GM12892 (cell line): Measurements from ENCODE around the gene CCNT1.
"Not testable (repeated sequence)": the region's sequence is repeated elsewhere in the genome, so short reads cannot be mapped to it uniquely, and the experiment has no call there.

Source experiments
- DNase-seq: peaks from one replicate; pipeline ENCODE4 v3.0.0; 2011; ENCODE audit not compliant: insufficient read length
- FAIRE-seq: peaks from 2 replicates; lab custom pipeline; 2011; peaks lifted over from hg19 to GRCh38; lab: Jason Lieb, UNC
- POLR2A ChIP-seq: IDR thresholded peaks from 2 replicates; pipeline ENCODE4 v1.6.1; 2011; ENCODE audit warnings: low read depth, low read length, control low read depth
- POLR2AphosphoS5 ChIP-seq: IDR thresholded peaks from 2 replicates; pipeline ENCODE4 v1.6.1; 2011; ENCODE audit warnings: low read depth, low read length, control low read depth
- TAF1 ChIP-seq: IDR thresholded peaks from 2 replicates; pipeline ENCODE4 v1.6.1; 2011; ENCODE audit warnings: low read depth, mild to moderate bottlenecking, control low read depth, low read length, borderline replicate concordance

Gene CCNT1

GRCh38 chr12:48686615-48687334 is 29.7 kb downstream of the CCNT1 start:
- FAIRE-seq (no peak), DNase-seq (no peak)
- TF ChIP-seq TAF1 (no peak), POLR2A (no peak), POLR2AphosphoS5 (no peak)

GRCh38 chr12:48686037-48686595 is 30.4 kb downstream of the CCNT1 start:
- no peak for FAIRE-seq
- TF ChIP-seq POLR2A, result no peak
- no peak for TF ChIP-seq POLR2AphosphoS5
- no peak for TF ChIP-seq TAF1
- DNase-seq, result no peak

- TF ChIP-seq POLR2AphosphoS5, result no peak
- TF ChIP-seq TAF1, result no peak
- FAIRE-seq (no peak), DNase-seq (no peak)
Measured at GRCh38 chr12:48683534-48683933, 33.0 kb downstream of the CCNT1 start.

- DNase-seq, result no peak
- FAIRE-seq, result no peak
- TF ChIP-seq POLR2A (no peak), POLR2AphosphoS5 (no peak), TAF1 (no peak)
Measured at GRCh38 chr12:48682927-48683326, 33.6 kb downstream of the CCNT1 start.

GRCh38 chr12:48682533-48682905 is 34.0 kb downstream of the CCNT1 start:
- not testable (repeated sequence) for DNase-seq, FAIRE-seq

GRCh38 chr12:48681710-48682532 is 34.6 kb downstream of the CCNT1 start, which contains the start of gene KANSL2:
Gene KANSL2, minus strand, starts transcription at chr12:48682238. Its CDS starts 606 bp downstream, at chr12:48681632.
- peak; percentile 99 for TF ChIP-seq TAF1
- TF ChIP-seq POLR2A, result peak; percentile 99
- peak; percentile 100 for TF ChIP-seq POLR2AphosphoS5
- DNase-seq, result peak; percentile 93
- peak; percentile 96 for FAIRE-seq

GRCh38 chr12:48681399-48681709 is 35.2 kb downstream of the CCNT1 start:
- peak; percentile 27 for DNase-seq
- peak; percentile 38 for FAIRE-seq
- TF ChIP-seq POLR2AphosphoS5, result no peak
- TF ChIP-seq TAF1, result no peak
- no peak for TF ChIP-seq POLR2A

GRCh38 chr12:48680861-48681260 is 35.6 kb downstream of the CCNT1 start:
- DNase-seq (no peak), FAIRE-seq (no peak)
- no peak for TF ChIP-seq POLR2A
- TF ChIP-seq TAF1, result no peak
- no peak for TF ChIP-seq POLR2AphosphoS5

- DNase-seq, result no peak
- TF ChIP-seq TAF1 (no peak), POLR2A (no peak), POLR2AphosphoS5 (no peak)
- FAIRE-seq, result no peak
Measured at GRCh38 chr12:48678551-48679185, 37.8 kb downstream of the CCNT1 start.

GRCh38 chr12:48671231-48671856 is 45.2 kb downstream of the CCNT1 start:
- DNase-seq (no peak), FAIRE-seq (no peak)
- no peak for TF ChIP-seq POLR2A
- TF ChIP-seq TAF1, result no peak
- TF ChIP-seq POLR2AphosphoS5, result no peak

GRCh38 chr12:48668996-48669395 is 47.5 kb downstream of the CCNT1 start:
- TF ChIP-seq TAF1, result no peak
- TF ChIP-seq POLR2A, result no peak
- no peak for TF ChIP-seq POLR2AphosphoS5
- FAIRE-seq (no peak), DNase-seq (no peak)
